IMR-90 (cell line): ENCODE data around the gene ZNF335. TPM values are rescaled to one million over a fixed set of nuclear protein-coding genes. Genes with fewer than 3 reads are reported as not detected.
A peak's percentile ranks its signal among the peaks of the same experiment; 100 is the strongest.

Experiments used
- ATAC-seq: fragments of 200-7000 bp; cut with Tn5 transposase; 2 replicates; pipeline ENCODE4 v1.9.1; 2020; ENCODE audit warnings: low read depth, mild to moderate bottlenecking, moderate library complexity
- BruUV-seq: library from RNA; stranded (reverse); fragments of 400-500 nt; replicated peaks from 2 replicates; lab custom pipeline; 2021; lab: Mats Ljungman, UMichigan
- CTCF ChIA-PET: fragments of 300-600 bp; formaldehyde crosslinking; extraction: SDS; loops from one replicate; lab custom pipeline; 2021; ENCODE audit warnings: antibody characterized with exemption; lab: Yijun Ruan, JAX
- POLR2A ChIA-PET: fragments of 300-600 bp; sonication (Branson Sonifier 250); formaldehyde crosslinking; loops from one replicate; lab custom pipeline; 2022; ENCODE audit warnings: antibody characterized with exemption; ENCODE audit not compliant: unreplicated experiment; lab: Charles Lee
- DNase-seq: peaks from one replicate; pipeline ENCODE4 v3.0.0; 2013
- H2AFZ ChIP-seq: replicated peaks from 2 replicates; pipeline ENCODE3; 2013; ENCODE audit warnings: low read length, mild to moderate bottlenecking; ENCODE audit not compliant: poor library complexity
- H2AK5ac ChIP-seq: 2 replicates; pipeline ENCODE4 v1.6.1; 2013; ENCODE audit warnings: low read depth, low read length, inconsistent platforms
- H2AK9ac ChIP-seq: replicated peaks from 2 replicates; pipeline ENCODE3; 2013; ENCODE audit warnings: mild to moderate bottlenecking, low read depth, low read length, moderate library complexity; ENCODE audit not compliant: poor library complexity
- H2BK120ac ChIP-seq: 2 replicates; pipeline ENCODE4 v1.6.1; 2013; ENCODE audit warnings: low read depth, low read length, inconsistent platforms
- H2BK15ac ChIP-seq: 3 replicates; pipeline ENCODE4 v1.6.1; 2013; ENCODE audit warnings: low read depth, low read length, inconsistent platforms
- H2BK20ac ChIP-seq: 2 replicates; pipeline ENCODE4 v1.6.1; 2013; ENCODE audit warnings: low read depth, mild to moderate bottlenecking, inconsistent platforms, low read length, moderate library complexity
- H2BK5ac ChIP-seq: 2 replicates; pipeline ENCODE4 v1.6.1; 2013; ENCODE audit warnings: mild to moderate bottlenecking, low read depth, low read length, inconsistent platforms; ENCODE audit not compliant: poor library complexity, severe bottlenecking
- H3K14ac ChIP-seq: replicated peaks from 2 replicates; pipeline ENCODE4 v1.6.1; 2013; ENCODE audit warnings: low read depth, low read length, inconsistent platforms
- H3K18ac ChIP-seq: 2 replicates; pipeline ENCODE4 v1.6.1; 2013; ENCODE audit warnings: low read depth, low read length, control low read depth
- H3K23ac ChIP-seq: 2 replicates; pipeline ENCODE4 v1.6.1; 2013; ENCODE audit warnings: low read depth, low read length, inconsistent platforms
- H3K27ac ChIP-seq: 2 replicates; pipeline ENCODE4 v1.5.1; 2013; ENCODE audit warnings: mild to moderate bottlenecking, control low read depth, low read length; ENCODE audit not compliant: insufficient read depth
- H3K27me3 ChIP-seq: 2 replicates; pipeline ENCODE4 v1.6.1; 2013; ENCODE audit warnings: low read length; ENCODE audit not compliant: control insufficient read depth, insufficient read depth
- H3K36me3 ChIP-seq: 2 replicates; pipeline ENCODE4 v1.6.1; 2013; ENCODE audit warnings: low read length, mixed read lengths; ENCODE audit not compliant: control insufficient read depth, insufficient read depth
- H3K4ac ChIP-seq: 2 replicates; pipeline ENCODE4 v1.6.1; 2013; ENCODE audit warnings: low read depth, low read length, inconsistent platforms
- H3K4me1 ChIP-seq: 2 replicates; pipeline ENCODE4 v1.6.1; 2013; ENCODE audit warnings: low read length, mixed read lengths; ENCODE audit not compliant: control insufficient read depth, insufficient read depth
- H3K4me2 ChIP-seq: 2 replicates; pipeline ENCODE4 v1.6.1; 2013; ENCODE audit warnings: low read depth, mild to moderate bottlenecking, control low read depth, low read length, moderate library complexity
- H3K4me3 ChIP-seq: 2 replicates; pipeline ENCODE4 v1.5.1; 2013; ENCODE audit warnings: low read depth, mild to moderate bottlenecking, control low read depth, low read length, moderate library complexity; ENCODE audit not compliant: insufficient read depth
- H3K56ac ChIP-seq: 2 replicates; pipeline ENCODE4 v1.6.1; 2013; ENCODE audit warnings: low read length, inconsistent platforms; ENCODE audit not compliant: insufficient read depth; ENCODE audit errors: extremely low read depth
- H3K79me1 ChIP-seq, 2 experiments: 2 replicates each; pipeline ENCODE4 v1.6.1; 2013; ENCODE audit warnings: low read length in 2 of 2, inconsistent platforms in 1 of 2, low read depth in 1 of 2
- H3K9ac ChIP-seq: 2 replicates; pipeline ENCODE4 v1.6.1; 2013; ENCODE audit warnings: low read depth, low read length, control low read depth
- H3K9me1 ChIP-seq: 2 replicates; pipeline ENCODE4 v1.6.1; 2013; ENCODE audit warnings: low read length, inconsistent platforms; ENCODE audit not compliant: insufficient read depth
- H3K9me3 ChIP-seq: 2 replicates; pipeline ENCODE4 v1.6.1; 2013; ENCODE audit warnings: low read length; ENCODE audit not compliant: control insufficient read depth, insufficient read depth
- H4K20me1 ChIP-seq: 2 replicates; pipeline ENCODE4 v1.6.1; 2013; ENCODE audit warnings: low read length, inconsistent platforms; ENCODE audit not compliant: insufficient read depth
- H4K5ac ChIP-seq: 2 replicates; pipeline ENCODE4 v1.6.1; 2013; ENCODE audit warnings: mild to moderate bottlenecking, low read depth, low read length, control low read depth
- H4K8ac ChIP-seq, 2 experiments: 2 replicates each; pipeline ENCODE4 v1.6.1; 2013; ENCODE audit warnings: low read depth in 2 of 2, low read length in 2 of 2, control low read depth in 1 of 2, inconsistent platforms in 1 of 2
- H4K91ac ChIP-seq: 2 replicates; pipeline ENCODE4 v1.6.1; 2013; ENCODE audit warnings: low read depth, low read length, inconsistent platforms; ENCODE audit not compliant: insufficient read depth
- BHLHE40 ChIP-seq: fragments of 150-350 bp; IDR thresholded peaks from 2 replicates; pipeline ENCODE4 v1.6.1; 2016; ENCODE audit warnings: mild to moderate bottlenecking, low read depth, low read length
- CEBPB ChIP-seq: IDR thresholded peaks from 2 replicates; pipeline ENCODE4 v1.6.1; 2012; ENCODE audit warnings: low read depth, low read length, improper control_type of control experiment
- CHD1 ChIP-seq: IDR thresholded peaks from 2 replicates; pipeline ENCODE4 v1.6.1; 2012; ENCODE audit warnings: low read depth, low read length, improper control_type of control experiment
- ELK1 ChIP-seq: fragments of 150-350 bp; IDR thresholded peaks from 2 replicates; pipeline ENCODE4 v1.6.1; 2016; ENCODE audit warnings: low read depth, mild to moderate bottlenecking, low read length, moderate library complexity, borderline replicate concordance
- MAFK ChIP-seq: IDR thresholded peaks from 2 replicates; pipeline ENCODE4 v1.6.1; 2012; ENCODE audit warnings: low read depth, low read length, improper control_type of control experiment
- MAZ ChIP-seq: IDR thresholded peaks from 2 replicates; pipeline ENCODE4 v1.6.1; 2012; ENCODE audit warnings: low read depth, mild to moderate bottlenecking, low read length, improper control_type of control experiment, moderate library complexity, borderline replicate concordance
- MXI1 ChIP-seq: IDR thresholded peaks from 2 replicates; pipeline ENCODE4 v1.6.1; 2012; ENCODE audit warnings: low read depth, mild to moderate bottlenecking, low read length, moderate library complexity, borderline replicate concordance
- NFE2L2 ChIP-seq: fragments of 150-350 bp; IDR thresholded peaks from 2 replicates; pipeline ENCODE4 v1.6.1; 2016; ENCODE audit warnings: low read depth, mild to moderate bottlenecking, low read length
- POLR2A ChIP-seq: IDR thresholded peaks from 2 replicates; pipeline ENCODE4 v1.6.1; 2012; ENCODE audit warnings: mild to moderate bottlenecking, low read depth, low read length
- RAD21 ChIP-seq: IDR thresholded peaks from 2 replicates; pipeline ENCODE4 v1.6.1; 2012; ENCODE audit warnings: low read length, improper control_type of control experiment
- RCOR1 ChIP-seq: IDR thresholded peaks from 2 replicates; pipeline ENCODE4 v1.6.1; 2012; ENCODE audit warnings: mild to moderate bottlenecking, low read length, improper control_type of control experiment; ENCODE audit not compliant: insufficient replicate concordance
- RFX5 ChIP-seq: IDR thresholded peaks from 2 replicates; pipeline ENCODE4 v1.8.0; 2012; ENCODE audit warnings: low read depth, mild to moderate bottlenecking, low read length, moderate library complexity
- SMC3 ChIP-seq: fragments of 150-350 bp; IDR thresholded peaks from 2 replicates; pipeline ENCODE4 v1.6.1; 2016; ENCODE audit warnings: low read depth, mild to moderate bottlenecking, antibody characterized with exemption, low read length, moderate library complexity
- WGBS, 2 experiments: methylation state at CpG; one replicate each; pipeline versions ENCODE4 v1.1.5 to v1.1.7; 2013; ENCODE audit warnings: missing lambda C conversion rate in 2 of 2; ENCODE audit not compliant: insufficient read length in 1 of 2; ENCODE audit errors: extremely low coverage in 2 of 2; 5-methylcytosine and 5-hydroxymethylcytosine counted together
- dilution Hi-C: fragments of 300-500 bp; cut with HindIII; formaldehyde crosslinking; loops from one replicate; pipeline ENCODE4 v1.14.3; 2018; ENCODE audit warnings: low sequenced_read_pairs; ENCODE audit not compliant: unreplicated experiment
- in situ Hi-C: fragments of 300-500 bp; cut with MboI; formaldehyde crosslinking; loops from 3 replicates; pipeline ENCODE4 v1.14.3; 2019; ENCODE audit warnings: low sequenced_read_pairs, inconsistent platforms, mixed read lengths
- intact Hi-C: fragments of 100-400 bp; cut with micrococcal nuclease; formaldehyde crosslinking; loops from 2 replicates; pipeline ENCODE4 v1.10.0; 2022
- polyA plus RNA-seq, 3 experiments: library from polyadenylated mRNA; depleted of rRNA; stranded (reverse); fragments of >200 nt; gene quantifications; 2 replicates each; pipeline ENCODE4 v1.2.3, GENCODE V29; 2012; ENCODE audit warnings: low replicate concordance in 1 of 3
- total RNA-seq: library from RNA; depleted of rRNA; stranded (reverse); fragments of >200 nt; gene quantifications from 2 replicates; pipeline ENCODE4 v1.2.3, GENCODE V29; 2012
- TF ChIP-seq, protein P1 (sequence below): fragments of 150-350 bp; IDR thresholded peaks from 2 replicates; pipeline ENCODE4 v1.6.1; 2017; ENCODE audit warnings: mild to moderate bottlenecking, antibody characterized with exemption, low read length, low read depth

ZNF335 gene
- total and polyA plus RNA-seq, 2 of the 4 experiments (the other 2 are of a cell fraction): 11.8 to 17.8 TPM

GRCh38 chr20:45919542-45920399, 52.2 kb downstream of the ZNF335 start:
- Histone ChIP-seq H3K4me1 (peaks cover 27% of the 10 kb centered on the region), H3K9me1 (no peaks in the 10 kb centered on the region; the same call in 1 of the 2 replicates), H3K56ac (no peak overlapping the region), H3K27ac (peak overlapping the region; percentile 89; the same call in 1 of the 2 replicates), H2BK20ac (peak overlapping the region; percentile 76), H3K79me1 (no peaks in the 10 kb centered on the region), H3K9ac (peak overlapping the region; percentile 55; the same call in 1 of the 2 replicates), H3K18ac (peak overlapping the region; percentile 80), H2AK9ac (peak overlapping the region; percentile 80), H2BK120ac (peak overlapping the region; percentile 71), H4K20me1 (no peaks in the 10 kb centered on the region), H2AK5ac (peak overlapping the region; percentile 95), H2BK15ac (peak overlapping the region; percentile 85; the same call in 1 of the 3 replicates), H3K36me3 (no peaks in the 10 kb centered on the region), H2BK5ac (peak overlapping the region; percentile 78), H3K4ac (peak overlapping the region; percentile 74), H4K5ac (peak overlapping the region; percentile 98), H3K9me3 (no peaks in the 10 kb centered on the region), H3K4me2 (peak overlapping the region; percentile 53), H3K14ac (peak overlapping the region; percentile 58; the same call in 1 of the 2 replicates), H2AFZ (peak overlapping the region; percentile 81), H3K27me3 (no peaks in the 10 kb centered on the region), H3K23ac (peak overlapping the region; percentile 49; the same call in 1 of the 2 replicates), H3K4me3 (no peak overlapping the region), H4K8ac (peak overlapping the region; percentile 62 to 71), H4K91ac (peak overlapping the region; percentile 62)
- ATAC-seq: peak; percentile 62
- no TSS peak for BruUV-seq
- ChIA-PET CTCF (interaction anchor here (0.6 to 1.0 kb wide), 2 partner anchors 28 to 941 kb away, joined by 4 to 5 read pairs; partner anchors contain the start of gene CTSA), POLR2A (interaction anchor here (0.7 kb wide), 1 partner anchor 15 kb away, joined by 3 read pairs; no protein-coding TSS in a partner anchor)
- DNase-seq: peak; percentile 94
- in situ Hi-C loops: loop anchor here (25.0 kb wide), 1 partner anchor 582 kb away; the partner anchor contains the start of gene SDC4
- intact Hi-C loops: no loop called here
- dilution Hi-C loops: no loop called here
- 7% methylated on average over 3 of the region's 11 CpGs; no CpG with 5 or more reads in 1 of the 2 experiments for WGBS, 2 experiments
- TF ChIP-seq RFX5 (no peak), NFE2L2 (peak; percentile 33; the same call in 1 of the 2 replicates), MAFK (no peak), CHD1 (no peak), SMC3 (no peak), MAZ (peak; percentile 97; the same call in 1 of the 2 replicates), RAD21 (no peak), POLR2A (no peak), RCOR1 (peak; percentile 59), ELK1 (no peak), BHLHE40 (no peak), CEBPB (no peak), MXI1 (no peak)
- TF ChIP-seq, protein P1, sequence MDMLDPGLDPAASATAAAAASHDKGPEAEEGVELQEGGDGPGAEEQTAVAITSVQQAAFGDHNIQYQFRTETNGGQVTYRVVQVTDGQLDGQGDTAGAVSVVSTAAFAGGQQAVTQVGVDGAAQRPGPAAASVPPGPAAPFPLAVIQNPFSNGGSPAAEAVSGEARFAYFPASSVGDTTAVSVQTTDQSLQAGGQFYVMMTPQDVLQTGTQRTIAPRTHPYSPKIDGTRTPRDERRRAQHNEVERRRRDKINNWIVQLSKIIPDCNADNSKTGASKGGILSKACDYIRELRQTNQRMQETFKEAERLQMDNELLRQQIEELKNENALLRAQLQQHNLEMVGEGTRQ: 0 out of 2 replicates have a peak, but pooled peaks have one; percentile 8
